ENCODE data around the gene LCE1D. TPM values are rescaled to one million over a fixed set of nuclear protein-coding genes. Genes with fewer than 3 reads are reported as not detected.

LCE1D gene
- total RNA-seq, 1 donor from 2014 or later: not detected

DNA sequence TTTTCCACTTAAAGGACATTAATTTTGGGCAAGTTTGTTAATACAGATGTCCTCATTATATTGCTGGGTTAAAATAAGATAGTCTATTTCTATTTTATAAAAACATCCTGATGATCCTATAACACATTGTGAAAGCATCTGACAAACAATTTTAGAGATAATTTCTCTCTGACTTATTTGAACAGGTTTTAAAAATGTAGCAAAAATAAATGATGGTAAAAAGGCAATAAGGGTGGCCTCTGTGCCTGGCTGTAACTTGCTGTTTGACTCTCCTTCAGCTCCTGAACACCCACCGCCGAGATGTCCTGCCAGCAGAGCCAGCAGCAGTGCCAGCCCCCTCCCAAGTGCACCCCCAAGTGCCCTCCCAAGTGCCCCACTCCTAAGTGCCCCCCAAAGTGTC lies 30.7 kb downstream of the LCE1D start, which contains the start of gene LCE1A:
Gene LCE1A (plus strand): TSS at position 301 of the 400 bp plus-strand sequence. CDS start 0 bp downstream, at position 301.
- no peak within 1 kb of the TSS for H3K27ac Mint-ChIP-seq (ENCODE audit: unreplicated experiment)

DNA sequence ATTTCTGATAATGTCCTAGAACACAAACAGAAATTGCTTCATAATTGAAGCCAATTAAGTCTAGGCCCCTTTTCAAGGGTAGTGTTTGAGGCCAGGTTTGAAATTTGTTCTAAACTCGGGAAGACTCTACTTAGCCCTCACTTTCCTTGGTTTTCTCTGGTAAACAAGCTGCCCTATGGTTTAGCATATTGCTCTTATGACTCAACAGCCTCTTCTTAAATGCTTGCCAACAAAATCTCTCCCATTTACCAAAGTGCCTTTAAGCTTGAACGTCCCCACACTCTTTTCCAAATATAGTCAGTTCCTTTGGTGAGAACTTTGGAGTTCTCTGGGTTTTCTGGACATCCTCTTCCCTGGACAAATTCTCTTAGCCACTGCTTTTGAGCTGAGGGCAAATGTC lies 40.3 kb downstream of the LCE1D start:
- DNase-seq (ENCODE audit: low spot score): no peak
- H3K9me3 Mint-ChIP-seq (ENCODE audit: low read depth): peaks cover 2% of the 10 kb centered on the region
- H3K4me1 Mint-ChIP-seq (ENCODE audit: low read depth): no peaks in the 10 kb centered on the region
- no peaks in the 10 kb centered on the region for H3K27me3 Mint-ChIP-seq (ENCODE audit: low read depth)
- H3K36me3 Mint-ChIP-seq (ENCODE audit: low read depth): no peaks in the 10 kb centered on the region
- TF ChIP-seq, protein P1, sequence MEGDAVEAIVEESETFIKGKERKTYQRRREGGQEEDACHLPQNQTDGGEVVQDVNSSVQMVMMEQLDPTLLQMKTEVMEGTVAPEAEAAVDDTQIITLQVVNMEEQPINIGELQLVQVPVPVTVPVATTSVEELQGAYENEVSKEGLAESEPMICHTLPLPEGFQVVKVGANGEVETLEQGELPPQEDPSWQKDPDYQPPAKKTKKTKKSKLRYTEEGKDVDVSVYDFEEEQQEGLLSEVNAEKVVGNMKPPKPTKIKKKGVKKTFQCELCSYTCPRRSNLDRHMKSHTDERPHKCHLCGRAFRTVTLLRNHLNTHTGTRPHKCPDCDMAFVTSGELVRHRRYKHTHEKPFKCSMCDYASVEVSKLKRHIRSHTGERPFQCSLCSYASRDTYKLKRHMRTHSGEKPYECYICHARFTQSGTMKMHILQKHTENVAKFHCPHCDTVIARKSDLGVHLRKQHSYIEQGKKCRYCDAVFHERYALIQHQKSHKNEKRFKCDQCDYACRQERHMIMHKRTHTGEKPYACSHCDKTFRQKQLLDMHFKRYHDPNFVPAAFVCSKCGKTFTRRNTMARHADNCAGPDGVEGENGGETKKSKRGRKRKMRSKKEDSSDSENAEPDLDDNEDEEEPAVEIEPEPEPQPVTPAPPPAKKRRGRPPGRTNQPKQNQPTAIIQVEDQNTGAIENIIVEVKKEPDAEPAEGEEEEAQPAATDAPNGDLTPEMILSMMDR (IDR thresholded peaks at IDR 0.05): no peak
- no peak overlapping the region for H3K27ac Mint-ChIP-seq (ENCODE audit: unreplicated experiment)
- no peak overlapping the region for H3K4me3 Mint-ChIP-seq (ENCODE audit: unreplicated experiment)

More for the DNA sequence above, 30.7 kb downstream of the LCE1D start, which contains the start of gene LCE1A:
- DNase-seq (ENCODE audit: low spot score): no peak
- no peak within 1 kb of the TSS for H3K4me3 Mint-ChIP-seq (ENCODE audit: unreplicated experiment)
- peaks cover 12% of the 10 kb centered on the region for H3K9me3 Mint-ChIP-seq (ENCODE audit: low read depth)
- H3K27me3 Mint-ChIP-seq (ENCODE audit: low read depth): no peaks in the 10 kb centered on the region
- H3K4me1 Mint-ChIP-seq (ENCODE audit: low read depth): no peaks in the 10 kb centered on the region
- no peaks in the 10 kb centered on the region for H3K36me3 Mint-ChIP-seq (ENCODE audit: low read depth)
- TF ChIP-seq, protein P1 (IDR thresholded peaks at IDR 0.05): no peak

DNA sequence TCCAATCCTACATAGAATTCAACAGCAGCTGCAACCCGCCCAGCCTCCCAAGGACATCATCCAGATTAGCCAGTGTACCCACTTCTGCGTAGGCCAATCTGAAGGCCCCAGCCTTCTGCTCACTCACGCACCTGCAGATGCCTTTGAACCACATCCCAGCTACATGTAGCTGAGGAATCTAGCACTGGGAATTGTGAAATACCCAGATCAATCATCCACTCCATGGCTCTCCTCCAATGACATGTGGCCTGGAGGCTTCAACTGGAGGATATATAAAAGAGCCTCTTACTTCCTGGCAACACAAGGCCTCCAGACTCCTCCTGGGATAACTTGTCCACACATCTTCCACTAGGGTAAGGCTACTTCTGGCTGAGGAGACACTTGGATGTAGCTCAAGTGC lies 46.0 kb downstream of the LCE1D start, which contains the start of gene LCE6A:
Gene LCE6A (plus strand): TSS at position 301 of the 400 bp plus-strand sequence. CDS start 665 bp downstream, outside the sequence.
- no peak for DNase-seq (ENCODE audit: low spot score)
- TF ChIP-seq, protein P1 (IDR thresholded peaks at IDR 0.05): no peak
- Mint-ChIP-seq H3K4me3 (ENCODE audit: unreplicated experiment) (no peak within 1 kb of the TSS), H3K27ac (ENCODE audit: unreplicated experiment) (no peak within 1 kb of the TSS), H3K4me1 (ENCODE audit: low read depth) (no peaks in the 10 kb centered on the region), H3K9me3 (ENCODE audit: low read depth) (no peaks in the 10 kb centered on the region), H3K27me3 (ENCODE audit: low read depth) (no peaks in the 10 kb centered on the region), H3K36me3 (ENCODE audit: low read depth) (no peaks in the 10 kb centered on the region)

Other genes starting within 250 kb of the LCE1D start
- not detected in 3 replicates for gene LCE3E, start 229.9 kb upstream of the LCE1D start, total RNA-seq
- gene LCE3D, start 216.2 kb upstream of the LCE1D start, total RNA-seq: not detected in 3 replicates
- not detected in 3 replicates for gene LCE3C, start 196.5 kb upstream of the LCE1D start, total RNA-seq
- gene LCE3B, start 182.9 kb upstream of the LCE1D start, total RNA-seq: not detected in 3 replicates
- not detected in 3 replicates for gene LCE3A, start 173.6 kb upstream of the LCE1D start, total RNA-seq
- not detected in 3 replicates for gene LCE2D, start 133.3 kb upstream of the LCE1D start, total RNA-seq
- not detected in 3 replicates for gene LCE2C, start 121.4 kb upstream of the LCE1D start, total RNA-seq
- not detected in 3 replicates for gene LCE2B, start 110.6 kb upstream of the LCE1D start, total RNA-seq
- gene LCE2A, start 98.4 kb upstream of the LCE1D start, total RNA-seq: not detected in 3 replicates
- not detected in 3 replicates for gene LCE4A, start 88.6 kb upstream of the LCE1D start, total RNA-seq
- not detected in 3 replicates for gene KPRP, start 38.7 kb upstream of the LCE1D start, total RNA-seq
- gene LCE1F, start 21.6 kb upstream of the LCE1D start, total RNA-seq: not detected in 3 replicates
- not detected in 3 replicates for gene LCE1E, start 10.5 kb upstream of the LCE1D start, total RNA-seq
- gene LCE1C, start 9.9 kb downstream of the LCE1D start, total RNA-seq: not detected in 3 replicates
- not detected in 3 replicates for gene LCE1B, start 15.2 kb downstream of the LCE1D start, total RNA-seq
- gene LCE1A, start 30.8 kb downstream of the LCE1D start, total RNA-seq: not detected in 3 replicates
- not detected in 3 replicates for gene LCE6A, start 46.1 kb downstream of the LCE1D start, total RNA-seq
- gene LCE7A, start 63.3 kb downstream of the LCE1D start, total RNA-seq: not detected in 3 replicates
- gene SMCP, start 81.6 kb downstream of the LCE1D start, total RNA-seq: not detected in 3 replicates
- not detected in 3 replicates for gene IVL, start 111.8 kb downstream of the LCE1D start, total RNA-seq
- not detected in 3 replicates for gene SPRR5, start 150.5 kb downstream of the LCE1D start, total RNA-seq
- gene SPRR4, start 173.9 kb downstream of the LCE1D start, total RNA-seq: not detected in 3 replicates
- gene SPRR1A, start 187.4 kb downstream of the LCE1D start, total RNA-seq: not detected in 3 replicates
- not detected in 3 replicates for gene SPRR3, start 205.0 kb downstream of the LCE1D start, total RNA-seq
- not detected in 3 replicates for gene SPRR1B, start 234.5 kb downstream of the LCE1D start, total RNA-seq
- gene SPRR2D, start 244.4 kb downstream of the LCE1D start, total RNA-seq: not detected in 3 replicates